ENCODE measurements around the gene FALEC.
"Not testable (repeated sequence)": the region's sequence is repeated elsewhere in the genome, so short reads cannot be mapped to it uniquely, and the experiment has no call there.

Gene FALEC

DNA sequence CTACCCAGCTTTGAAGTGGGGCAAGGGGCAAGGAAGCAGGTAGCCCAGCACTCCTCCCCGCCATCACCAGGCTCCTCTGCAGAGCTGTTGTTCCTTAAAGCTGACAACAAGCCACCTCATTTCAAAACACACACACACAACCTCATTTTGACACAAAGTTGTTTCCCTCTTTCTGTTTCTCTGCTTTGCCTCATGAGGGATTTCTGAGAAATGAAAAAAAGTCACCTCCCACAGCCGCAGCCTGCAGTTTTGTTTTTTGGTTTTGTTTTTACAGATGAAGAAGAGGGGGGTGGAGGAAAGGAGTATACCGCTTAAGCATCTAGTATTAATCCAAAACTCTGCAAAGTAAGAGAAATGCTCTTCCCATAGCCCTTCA is 51.8 kb downstream of the FALEC start:
- H3K4me3 ChIP-seq (ENCODE audit: low read depth, low read length), result peak overlapping the region; percentile 31
- TF ChIP-seq, protein P1, sequence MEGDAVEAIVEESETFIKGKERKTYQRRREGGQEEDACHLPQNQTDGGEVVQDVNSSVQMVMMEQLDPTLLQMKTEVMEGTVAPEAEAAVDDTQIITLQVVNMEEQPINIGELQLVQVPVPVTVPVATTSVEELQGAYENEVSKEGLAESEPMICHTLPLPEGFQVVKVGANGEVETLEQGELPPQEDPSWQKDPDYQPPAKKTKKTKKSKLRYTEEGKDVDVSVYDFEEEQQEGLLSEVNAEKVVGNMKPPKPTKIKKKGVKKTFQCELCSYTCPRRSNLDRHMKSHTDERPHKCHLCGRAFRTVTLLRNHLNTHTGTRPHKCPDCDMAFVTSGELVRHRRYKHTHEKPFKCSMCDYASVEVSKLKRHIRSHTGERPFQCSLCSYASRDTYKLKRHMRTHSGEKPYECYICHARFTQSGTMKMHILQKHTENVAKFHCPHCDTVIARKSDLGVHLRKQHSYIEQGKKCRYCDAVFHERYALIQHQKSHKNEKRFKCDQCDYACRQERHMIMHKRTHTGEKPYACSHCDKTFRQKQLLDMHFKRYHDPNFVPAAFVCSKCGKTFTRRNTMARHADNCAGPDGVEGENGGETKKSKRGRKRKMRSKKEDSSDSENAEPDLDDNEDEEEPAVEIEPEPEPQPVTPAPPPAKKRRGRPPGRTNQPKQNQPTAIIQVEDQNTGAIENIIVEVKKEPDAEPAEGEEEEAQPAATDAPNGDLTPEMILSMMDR (IDR thresholded peaks at IDR 0.05; ENCODE audit: control insufficient read depth, extremely low read depth, insufficient read depth), result no peak
- DNase-seq (ENCODE audit: low read depth), result no peak

DNA sequence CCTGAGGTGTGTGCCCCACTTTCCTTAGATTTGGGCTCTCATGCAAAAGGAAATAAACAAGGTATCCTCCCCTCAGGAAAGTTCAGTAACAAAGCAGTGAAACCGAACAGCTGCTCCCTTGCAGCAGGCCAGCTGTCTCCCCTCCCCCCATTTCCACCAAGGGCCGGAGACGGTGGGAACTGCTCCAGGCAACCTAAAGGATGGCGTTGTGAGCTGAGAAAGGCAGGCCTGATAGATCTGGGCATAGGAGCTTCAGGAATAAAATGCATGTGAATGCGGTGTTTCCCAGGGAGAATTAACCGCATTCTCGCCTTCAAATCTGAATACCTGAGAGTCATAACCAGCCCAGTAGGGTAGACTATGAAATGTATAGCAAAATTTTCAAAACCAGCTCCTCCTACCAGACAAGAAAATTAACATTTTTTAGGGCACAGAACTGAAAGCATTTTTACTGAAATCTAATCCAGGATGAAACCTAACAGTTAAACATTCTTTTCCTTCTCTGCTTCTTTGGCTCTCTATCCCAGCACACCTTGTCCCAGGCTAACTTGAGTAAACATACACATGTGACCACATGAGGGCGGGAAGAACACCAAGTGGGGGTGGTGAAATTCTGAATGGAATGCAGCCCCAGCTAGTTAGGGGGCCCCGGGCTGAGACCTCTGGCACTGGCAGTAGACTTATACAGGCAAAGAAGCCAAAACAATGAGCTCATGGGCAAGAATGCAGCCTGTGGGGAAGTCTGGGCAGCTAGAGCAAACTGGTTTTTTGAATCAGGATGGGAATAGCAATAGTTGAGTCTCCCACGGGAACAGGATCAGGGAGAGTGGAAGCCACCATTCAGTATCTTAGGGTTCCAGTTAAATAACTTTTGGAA is 52.4 kb downstream of the FALEC start:
- DNase-seq (ENCODE audit: low read depth), result peak; percentile 84
- TF ChIP-seq, protein P1 (IDR thresholded peaks at IDR 0.05; ENCODE audit: control insufficient read depth, extremely low read depth, insufficient read depth), result no peak
- peak overlapping the region; percentile 31 for H3K4me3 ChIP-seq (ENCODE audit: low read depth, low read length)

DNA sequence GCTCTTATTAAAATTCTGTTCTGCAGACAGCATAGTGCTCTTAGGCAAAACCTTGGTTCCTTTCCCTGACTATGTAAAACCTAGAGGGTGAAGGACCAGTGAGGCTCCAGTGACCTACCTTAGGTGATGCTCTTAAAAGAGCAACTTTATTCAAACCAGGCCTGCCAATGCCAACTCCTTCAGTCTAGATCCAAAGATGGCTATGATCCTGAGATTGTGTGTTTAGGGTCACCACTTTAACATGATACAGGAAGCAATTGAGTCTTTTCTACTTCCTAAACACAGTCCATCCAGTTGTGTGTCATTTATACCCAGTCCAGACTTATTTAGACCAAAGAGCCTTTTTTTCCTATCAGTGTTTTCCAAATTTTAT is 53.0 kb downstream of the FALEC start:
- DNase-seq (ENCODE audit: low read depth), result no peak
- H3K4me3 ChIP-seq (ENCODE audit: low read depth, low read length), result no peak overlapping the region
- TF ChIP-seq, protein P1 (IDR thresholded peaks at IDR 0.05; ENCODE audit: control insufficient read depth, extremely low read depth, insufficient read depth), result no peak

DNA sequence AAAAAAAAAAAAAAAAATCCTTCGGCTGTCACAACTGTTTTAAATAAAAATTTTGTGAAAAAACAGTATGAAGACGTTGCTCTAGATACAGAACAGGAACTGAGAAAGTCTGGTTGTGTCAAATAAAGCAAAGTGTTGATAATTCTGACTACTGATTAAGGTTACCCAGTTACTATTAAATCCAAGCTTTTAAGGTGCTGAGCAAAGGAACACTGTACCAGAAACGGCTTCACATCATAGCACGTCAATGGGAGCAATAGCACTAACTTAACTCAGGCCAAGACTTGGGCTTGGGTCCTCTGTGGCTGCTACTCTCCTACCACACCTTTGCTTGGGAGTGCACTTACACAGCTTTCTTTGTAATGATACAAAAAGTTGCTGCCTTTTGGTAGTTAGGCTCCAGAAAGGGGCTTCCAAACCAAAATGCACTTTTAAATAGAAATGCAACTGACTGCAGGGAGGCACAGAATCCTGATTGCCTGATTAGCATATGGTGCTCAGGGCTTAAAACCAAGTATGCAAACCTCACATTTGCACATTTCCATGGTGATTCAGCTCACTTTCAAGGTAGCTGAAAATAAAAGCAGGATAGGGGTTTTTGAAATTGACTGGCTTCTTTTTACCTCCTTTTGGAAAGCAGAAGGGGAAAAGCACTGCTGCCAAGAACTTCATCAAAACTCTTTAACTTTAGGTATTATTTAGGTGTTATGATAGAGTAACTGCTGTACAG is 57.5 kb downstream of the FALEC start:
- H3K4me3 ChIP-seq (ENCODE audit: low read depth, low read length), result no peak overlapping the region
- TF ChIP-seq, protein P1 (IDR thresholded peaks at IDR 0.05; ENCODE audit: control insufficient read depth, extremely low read depth, insufficient read depth), result no peak
- no peak for DNase-seq (ENCODE audit: low read depth)

DNA sequence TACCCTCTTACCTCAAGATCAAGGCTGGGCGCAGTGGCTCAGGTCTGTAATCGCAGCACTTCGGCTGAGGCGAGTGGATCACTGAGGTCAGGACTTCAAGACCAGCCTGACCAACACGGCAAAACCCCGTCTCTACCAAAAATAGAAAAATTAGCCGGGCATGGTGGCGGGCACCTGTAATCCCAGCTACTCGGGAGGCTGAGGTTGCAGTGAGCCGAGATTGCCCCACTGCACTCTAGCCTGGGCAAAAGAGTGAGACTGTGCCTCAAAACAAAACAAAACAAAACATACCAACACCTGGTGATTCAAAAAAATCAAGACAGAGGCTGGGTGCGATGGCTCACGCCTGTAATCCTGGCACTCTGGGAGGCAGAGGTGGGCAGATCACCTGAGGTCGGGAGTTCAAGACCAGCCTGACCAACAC is 58.1 kb downstream of the FALEC start:
- DNase-seq (ENCODE audit: low read depth); H3K4me3 ChIP-seq (ENCODE audit: low read depth, low read length): not testable (repeated sequence)

DNA sequence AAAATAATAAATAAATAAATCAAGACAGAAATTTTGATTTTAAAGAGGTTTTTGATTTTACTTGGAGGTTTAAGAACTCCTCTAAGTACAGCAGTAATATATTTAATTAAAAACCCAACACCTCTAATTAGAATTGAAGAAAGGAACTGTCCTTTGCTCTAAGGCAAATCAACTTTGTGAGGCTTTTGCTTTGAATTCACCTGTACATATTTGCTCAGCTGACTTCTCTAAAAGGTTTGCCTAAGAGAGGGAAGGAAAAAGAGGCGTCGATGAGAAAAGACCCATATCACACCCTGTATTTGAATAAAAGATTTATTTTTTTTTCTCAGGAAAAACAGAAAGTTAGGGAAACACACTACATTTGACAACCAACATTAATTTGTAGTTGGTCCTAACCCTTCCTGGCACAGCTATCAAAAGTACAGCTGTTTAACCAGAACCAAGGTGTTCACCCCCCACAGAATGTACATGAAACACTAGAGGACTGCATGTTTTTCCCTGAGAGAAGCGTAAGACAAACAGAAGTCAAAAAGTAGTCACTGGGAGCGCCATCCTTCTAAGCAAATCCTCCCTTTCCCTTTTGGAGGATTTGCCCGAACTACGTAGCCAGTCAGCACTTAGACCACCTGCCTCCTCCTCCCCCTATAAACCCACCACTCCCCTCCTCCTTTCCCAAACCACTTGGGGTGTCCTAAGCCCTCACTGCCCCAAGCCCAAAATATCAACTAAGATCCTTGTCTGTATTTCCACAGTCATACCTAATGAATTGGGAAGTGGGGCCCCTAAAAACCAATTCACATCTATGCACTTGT is 58.9 kb downstream of the FALEC start:
- no peak for DNase-seq (ENCODE audit: low read depth)
- TF ChIP-seq, protein P1 (IDR thresholded peaks at IDR 0.05; ENCODE audit: control insufficient read depth, extremely low read depth, insufficient read depth), result no peak
- peak overlapping the region; percentile 98 for H3K4me3 ChIP-seq (ENCODE audit: low read depth, low read length)

DNA sequence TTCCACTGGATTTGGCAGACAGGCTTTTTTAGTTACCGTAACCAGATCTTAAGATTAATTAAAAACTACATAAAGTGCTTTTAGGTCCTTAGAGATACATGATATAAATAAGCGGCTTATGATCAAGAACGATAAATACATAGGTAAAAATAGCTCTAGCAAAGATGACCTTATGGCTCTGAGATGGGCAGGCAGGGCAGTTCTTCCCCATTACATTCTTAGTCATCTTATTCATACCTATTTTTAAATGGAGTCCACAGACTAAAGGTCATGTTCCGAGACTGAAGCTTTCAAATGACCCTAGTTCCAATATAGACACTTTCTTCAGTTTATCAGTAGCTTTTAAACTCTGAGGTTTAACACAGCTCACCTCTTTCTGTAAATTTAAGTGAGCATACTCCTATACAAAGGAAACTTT is 59.5 kb downstream of the FALEC start:
- TF ChIP-seq, protein P1 (IDR thresholded peaks at IDR 0.05; ENCODE audit: control insufficient read depth, extremely low read depth, insufficient read depth), result no peak
- peak overlapping the region; percentile 98 for H3K4me3 ChIP-seq (ENCODE audit: low read depth, low read length)
- DNase-seq (ENCODE audit: low read depth), result no peak

All from LNCaP clone FGC (cell line).